Ovary (tissue), 9 donors: ENCODE results near the gene OPN3. TPM values are rescaled to one million over a fixed set of nuclear protein-coding genes. Genes with fewer than 3 reads are reported as not detected.

ENCODE experiments used
- DNase-seq, 5 donors: peaks; one replicate each; pipeline ENCODE4 v3.0.0-alpha.2; 2019 to 2020
- H3K27ac ChIP-seq, 2 donors: fragments of 200-600 bp; one replicate each; pipeline versions ENCODE4 v1.5.1 to v1.8.0; 2019 to 2022
- H3K27me3 ChIP-seq: fragments of 200-600 bp; one replicate; pipeline ENCODE4 v1.8.0; 2022
- H3K36me3 ChIP-seq: fragments of 200-600 bp; sonication (generic); one replicate; pipeline ENCODE4 v1.5.1; 2019
- H3K4me1 ChIP-seq: one replicate; pipeline ENCODE4 v1.8.1; 2013; ENCODE audit warnings: mild to moderate bottlenecking, moderate library complexity; ENCODE audit not compliant: insufficient read depth
- H3K4me3 ChIP-seq: fragments of 200-600 bp; sonication (generic); one replicate; pipeline ENCODE4 v1.5.1; 2017
- H3K9me3 ChIP-seq, 2 donors: fragments of 200-600 bp in 1 of 2; sonication (generic) in 1 of 2; one replicate each; pipeline versions ENCODE4 v1.5.1 to v1.8.1; 2013 to 2019; ENCODE audit warnings: mild to moderate bottlenecking in 1 of 2, moderate library complexity in 1 of 2
- CTCF ChIP-seq, 3 donors: fragments of 450-650 bp in 2 of 3; fragments of 200-600 bp in 1 of 3; IDR thresholded peaks; one replicate each; pipeline versions ENCODE4 v1.5.1 to v1.8.0; 2016 to 2022; ENCODE audit warnings: antibody characterized with exemption in 3 of 3, mild to moderate bottlenecking in 1 of 3
- EP300 ChIP-seq: sonication (generic); formaldehyde crosslinking; IDR thresholded peaks from one replicate; pipeline ENCODE4 v1.6.1; 2017; ENCODE audit warnings: antibody characterized with exemption
- POLR2A ChIP-seq: fragments of 450-650 bp; IDR thresholded peaks from one replicate; pipeline ENCODE4 v1.6.1; 2017; ENCODE audit warnings: antibody characterized with exemption, mild to moderate bottlenecking, moderate library complexity
- WGBS, 3 donors: extraction: QIAGEN DNeasy Blood & Tissue Kit in 1 of 3; methylation state at CpG; one replicate each; pipeline versions ENCODE4 v1.1.5 to v1.1.7; 2013 to 2017; 5-methylcytosine and 5-hydroxymethylcytosine counted together
- intact Hi-C, 4 donors: fragments of 100-400 bp; cut with DNase I; formaldehyde crosslinking; loops; one replicate each; pipeline versions ENCODE4 v1.11.0 to v1.15.1; 2022 to 2023
- polyA plus RNA-seq, 2 donors: library from polyadenylated mRNA; stranded (reverse); fragments of 200-250 nt in 1 of 2; fragments of 350-450 nt in 1 of 2; fragmentation: Illumina TruSeq in 1 of 2; extraction: RNeasy Lipid Tissue Mini Kit (QIAGEN cat#74804) in 1 of 2; gene quantifications; one replicate each; pipeline ENCODE4 v1.2.3, GENCODE V29; 2013 to 2014
- total RNA-seq, 7 donors: library from RNA; depleted of rRNA in 2 of 7; stranded (reverse); fragments of >200 nt in 2 of 7; fragmentation: NEBNext Ultra II Directional in 3 of 7; extraction: Animal tissue kit (Norgen Biotek cat#: 25700) in 3 of 7; gene quantifications; one replicate each; pipeline versions ENCODE4 v1.1.0 to v1.2.4, GENCODE V29; 2016 to 2023
- donor health status: DM: no; HTN: no; CAD: no; lungs with moderate emphysema.
- donor health status: DM: no; HTN: no; CAD: no.
- donor health status: Bipolar disorder and iron deficiency.
- donor health status: DM: yes; HTN: yes; CAD: no.
- donor health status: DM: no; HTN: no; CAD: no.
- donor health status: DM: yes; HTN: yes; CAD: no.

OPN3 gene
- total and polyA plus RNA-seq, 9 donors, result 5.3 to 30.3 (median 9.5) TPM

- 68 to 72% (median 71%) methylated on average over 5 of the region's 5 CpGs for whole genome bisulfite sequencing, 3 donors
- H3K27me3 ChIP-seq, result no peaks in the 10 kb centered on the region
- H3K9me3 ChIP-seq, result no peaks in the 10 kb centered on the region
- TF ChIP-seq EP300 (no peak), CTCF (IDR thresholded peaks at IDR 0.05) (no peak), POLR2A (no peak)
- no peaks in the 10 kb centered on the region for H3K36me3 ChIP-seq
- no peak overlapping the region for H3K27ac ChIP-seq
- intact Hi-C loops, result no loop called here
- no peak for DNase-seq
- no peak overlapping the region for H3K4me3 ChIP-seq
- peaks cover 3% of the 10 kb centered on the region for H3K4me1 ChIP-seq
Measured at GRCh38 chr1:241606544-241606943, 33.6 kb downstream of the OPN3 start.

GRCh38 chr1:241605146-241605805, 34.9 kb downstream of the OPN3 start:
- Histone ChIP-seq H3K4me1 (peaks cover 3% of the 10 kb centered on the region), H3K27ac (no peak overlapping the region), H3K36me3 (no peaks in the 10 kb centered on the region), H3K4me3 (no peak overlapping the region), H3K9me3 (no peaks in the 10 kb centered on the region), H3K27me3 (no peaks in the 10 kb centered on the region)
- intact Hi-C loops, result no loop called here
- 77 to 79% (median 78%) methylated on average over 9 of the region's 9 CpGs for WGBS, 3 donors
- no peak for DNase-seq
- TF ChIP-seq POLR2A (no peak), CTCF (IDR thresholded peaks at IDR 0.05) (no peak), EP300 (no peak)

- no peak overlapping the region for H3K27ac ChIP-seq
- no peaks in the 10 kb centered on the region for H3K9me3 ChIP-seq
- no peak overlapping the region for H3K4me3 ChIP-seq
- no peaks in the 10 kb centered on the region for H3K27me3 ChIP-seq
- 52 to 59% (median 53%) methylated on average over 3 of the region's 3 CpGs for WGBS, 3 donors
- H3K36me3 ChIP-seq, result no peaks in the 10 kb centered on the region
- no peaks in the 10 kb centered on the region for H3K4me1 ChIP-seq
- intact Hi-C loops, result no loop called here
- no peak for DNase-seq
- TF ChIP-seq CTCF (IDR thresholded peaks at IDR 0.05), result no peak
Measured at GRCh38 chr1:241603731-241604245, 36.4 kb downstream of the OPN3 start.

GRCh38 chr1:241600496-241600901, 39.7 kb downstream of the OPN3 start:
- intact Hi-C loops, result no loop called here
- no peaks in the 10 kb centered on the region for H3K27me3 ChIP-seq
- WGBS, 3 donors, result 70 to 86% (median 85%) methylated on average over 2 of the region's 2 CpGs
- no peak for TF ChIP-seq EP300
- no peak for TF ChIP-seq CTCF (IDR thresholded peaks at IDR 0.05)
- no peak for TF ChIP-seq POLR2A
- H3K4me1 ChIP-seq, result no peaks in the 10 kb centered on the region
- no peaks in the 10 kb centered on the region for H3K9me3 ChIP-seq
- no peak overlapping the region for H3K4me3 ChIP-seq
- DNase-seq, result no peak
- no peaks in the 10 kb centered on the region for H3K36me3 ChIP-seq
- no peak overlapping the region for H3K27ac ChIP-seq
